Upper lobe of left lung (tissue), 6 donors: Measurements from ENCODE around the gene SFTPB. TPM values are rescaled to one million over a fixed set of nuclear protein-coding genes. Genes with fewer than 3 reads are reported as not detected.
"Not testable (repeated sequence)": the region's sequence is repeated elsewhere in the genome, so short reads cannot be mapped to it uniquely, and the experiment has no call there.

Source experiments
- ATAC-seq, 2 donors: fragments of 200-7000 bp; cut with Tn5 transposase; one replicate each; pipeline ENCODE4 v1.9.1; 2022; ENCODE audit warnings: mild to moderate bottlenecking in 2 of 2, moderate library complexity in 2 of 2; ENCODE audit not compliant: low FRiP score in 2 of 2
- DNase-seq, 2 donors: peaks; one replicate each; pipeline ENCODE4 v3.0.0-alpha.2; 2019 to 2020
- H3K27ac ChIP-seq, 4 donors: fragments of 200-600 bp; sonication (generic); one replicate each; pipeline ENCODE4 v1.5.1; 2016 to 2019
- H3K27me3 ChIP-seq, 4 donors: fragments of 200-600 bp; sonication (generic); one replicate each; pipeline ENCODE4 v1.5.1; 2017 to 2019
- H3K36me3 ChIP-seq, 4 donors: fragments of 200-600 bp; sonication (generic); one replicate each; pipeline ENCODE4 v1.5.1; 2016 to 2019
- H3K4me1 ChIP-seq, 4 donors: fragments of 200-600 bp; sonication (generic); one replicate each; pipeline ENCODE4 v1.5.1; 2018 to 2019
- H3K4me3 ChIP-seq, 4 donors: fragments of 200-600 bp; sonication (generic); one replicate each; pipeline ENCODE4 v1.5.1; 2017 to 2019; ENCODE audit warnings: mild to moderate bottlenecking in 2 of 4, moderate library complexity in 1 of 4
- H3K9me3 ChIP-seq, 4 donors: fragments of 200-600 bp; sonication (generic); one replicate each; pipeline ENCODE4 v1.5.1; 2018 to 2019
- CTCF ChIP-seq, 6 experiments: fragments of 450-650 bp in 4 of 6; fragments of 200-600 bp in 2 of 6; sonication (generic) in 2 of 6; IDR thresholded peaks; one replicate each; pipeline ENCODE4 v1.5.1; 2016 to 2019; ENCODE audit warnings: antibody characterized with exemption in 6 of 6
- EP300 ChIP-seq, 4 donors: sonication (generic); formaldehyde crosslinking; IDR thresholded peaks; one replicate each; pipeline ENCODE4 v1.5.1; 2017; ENCODE audit warnings: antibody characterized with exemption in 4 of 4, control low read depth in 2 of 4
- POLR2A ChIP-seq, 4 donors: fragments of 450-650 bp; IDR thresholded peaks; one replicate each; pipeline ENCODE4 v1.5.1; 2016 to 2017; ENCODE audit warnings: antibody characterized with exemption in 4 of 4, mild to moderate bottlenecking in 2 of 4
- POLR2AphosphoS5 ChIP-seq, 2 donors: sonication (generic); formaldehyde crosslinking; IDR thresholded peaks; one replicate each; pipeline ENCODE4 v1.5.1; 2017; ENCODE audit warnings: antibody characterized with exemption in 2 of 2
- WGBS, 2 donors: methylation state at CpG; one replicate each; pipeline ENCODE4 v1.1.5; 2017 to 2018; 5-methylcytosine and 5-hydroxymethylcytosine counted together
- total RNA-seq, 6 donors: library from RNA; depleted of rRNA in 4 of 6; stranded (reverse); fragments of >200 nt in 4 of 6; gene quantifications; one replicate each; pipeline versions ENCODE4 v1.1.0 to v1.2.1, GENCODE V29; 2016 to 2021
- donor health status: DM: no; HTN: no; CAD: no; lungs with moderate emphysema.
- donor health status: DM: no; HTN: yes; CAD: no; lungs with severe emphysema.

Gene SFTPB
- total RNA-seq, 6 donors from 2014 or later = 10,501 to 67,270 (median 33,394) TPM

- Histone ChIP-seq H3K36me3 (peaks cover 6 to 23% (median 13%) of the 10 kb centered on the region in 4 donors), H3K27ac (peak overlapping the region; percentile 86 to 97 (median 92)), H3K9me3 (no peaks in the 10 kb centered on the region), H3K4me1 (peaks cover 16 to 37% (median 32%) of the 10 kb centered on the region in 4 donors), H3K27me3 (no peaks in the 10 kb centered on the region), H3K4me3 (peak overlapping the region in 3 of 4 donors; percentile 50 to 53 (median 53))
- WGBS, 2 donors = 79 to 87% methylated on average over 14 to 23 of the region's 23 CpGs
- TF ChIP-seq CTCF (IDR thresholded peaks at IDR 0.05) (peak in 1 of 6 experiments; percentile 3), POLR2AphosphoS5 (IDR thresholded peaks at IDR 0.05) (peak; percentile 34 to 60), POLR2A (IDR thresholded peaks at IDR 0.05) (peak in 3 of 4 donors; percentile 23 to 93 (median 32)), EP300 (IDR thresholded peaks at IDR 0.05) (no peak)
- ATAC-seq = no peak
- peak; percentile 67 to 87 for DNase-seq
These were observed 4.1 kb downstream of the SFTPB start for GRCh38 chr2:85663594-85664565.

- Histone ChIP-seq H3K9me3 (no peaks in the 10 kb centered on the region), H3K4me1 (peaks cover 15 to 29% (median 28%) of the 10 kb centered on the region in 4 donors), H3K27me3 (no peaks in the 10 kb centered on the region), H3K27ac (peak overlapping the region; percentile 86 to 97 (median 92)), H3K4me3 (peak overlapping the region in 3 of 4 donors; percentile 50 to 53 (median 53)), H3K36me3 (peaks cover 6 to 23% (median 13%) of the 10 kb centered on the region in 4 donors)
- no peak for TF ChIP-seq CTCF (IDR thresholded peaks at IDR 0.05)
- peak in 1 of 2 donors; percentile 51 for TF ChIP-seq POLR2AphosphoS5 (IDR thresholded peaks at IDR 0.05)
- peak in 1 of 4 donors; percentile 7 for TF ChIP-seq POLR2A (IDR thresholded peaks at IDR 0.05)
- peak in 1 of 2 donors; percentile 61 for ATAC-seq
- DNase-seq = peak; percentile 56 to 59
- WGBS, 2 donors = 62 to 75% methylated on average over 10 of the region's 10 CpGs
These were observed 5.0 kb downstream of the SFTPB start for GRCh38 chr2:85662899-85663593.

GRCh38 chr2:85661139-85661858 is 6.7 kb downstream of the SFTPB start:
- Histone ChIP-seq H3K4me3 (peak overlapping the region in 3 of 4 donors; percentile 50 to 53 (median 53)), H3K36me3 (peaks cover 6 to 30% (median 14%) of the 10 kb centered on the region in 4 donors), H3K4me1 (peaks cover 15 to 34% (median 28%) of the 10 kb centered on the region in 4 donors), H3K27me3 (no peaks in the 10 kb centered on the region), H3K9me3 (no peaks in the 10 kb centered on the region), H3K27ac (peak overlapping the region; percentile 86 to 97 (median 92))
- ATAC-seq = peak in 1 of 2 donors; percentile 0
- peak; percentile 80 to 84 for DNase-seq
- 28 to 70% methylated on average over 4 to 12 of the region's 14 CpGs for WGBS, 2 donors
- no peak for TF ChIP-seq EP300 (IDR thresholded peaks at IDR 0.05)
- TF ChIP-seq POLR2A (IDR thresholded peaks at IDR 0.05) = peak in 3 of 4 donors; percentile 14 to 86 (median 26)
- peak; percentile 36 to 57 for TF ChIP-seq POLR2AphosphoS5 (IDR thresholded peaks at IDR 0.05)
- TF ChIP-seq CTCF (IDR thresholded peaks at IDR 0.05) = no peak

GRCh38 chr2:85660725-85661124 is 7.3 kb downstream of the SFTPB start:
- H3K36me3 ChIP-seq = peaks cover 6 to 28% (median 13%) of the 10 kb centered on the region in 4 donors
- peak overlapping the region in 3 of 4 donors; percentile 50 to 53 (median 53) for H3K4me3 ChIP-seq
- H3K27me3 ChIP-seq = no peaks in the 10 kb centered on the region
- ATAC-seq = no peak
- TF ChIP-seq EP300 (IDR thresholded peaks at IDR 0.05) (no peak), CTCF (IDR thresholded peaks at IDR 0.05) (no peak), POLR2A (IDR thresholded peaks at IDR 0.05) (peak in 1 of 4 donors; percentile 56), POLR2AphosphoS5 (IDR thresholded peaks at IDR 0.05) (peak; percentile 4 to 72)
- peaks cover 15 to 34% (median 28%) of the 10 kb centered on the region in 4 donors for H3K4me1 ChIP-seq
- WGBS, 2 donors = 59 to 71% methylated on average over 5 to 7 of the region's 7 CpGs
- H3K9me3 ChIP-seq = no peaks in the 10 kb centered on the region
- peak overlapping the region; percentile 86 to 97 (median 92) for H3K27ac ChIP-seq
- peak in 1 of 2 donors; percentile 77 for DNase-seq

GRCh38 chr2:85660301-85660700 is 7.7 kb downstream of the SFTPB start:
- peaks cover 2 to 24% (median 10%) of the 10 kb centered on the region in 4 donors for H3K36me3 ChIP-seq
- not testable (repeated sequence) for ATAC-seq
- DNase-seq = peak in 1 of 2 donors; percentile 64

More at GRCh38 chr2:85660301-85660700, 7.7 kb downstream of the SFTPB start:
- Histone ChIP-seq H3K27ac (peak overlapping the region; percentile 86 to 97 (median 92)), H3K4me1 (peaks cover 15 to 34% (median 28%) of the 10 kb centered on the region in 4 donors), H3K4me3 (peak overlapping the region in 3 of 4 donors; percentile 50 to 53 (median 53))
- H3K27me3 ChIP-seq, H3K9me3 ChIP-seq: not testable (repeated sequence)
- 81 to 84% methylated on average over 11 of the region's 11 CpGs for WGBS, 2 donors
